Measurements from ENCODE around the gene THEM5.
"Not testable (repeated sequence)": the region's sequence is repeated elsewhere in the genome, so short reads cannot be mapped to it uniquely, and the experiment has no call there.

Gene THEM5

GRCh38 chr1:151853411-151853943 is at the start of gene THEM5:
THEM5 (minus strand) TSS chr1:151853712; CDS start chr1:151853565, 147 bp downstream.
- H3K4me3 ChIP-seq (replicated peaks; ENCODE audit: low read depth, low read length) = no peak within 1 kb of the TSS
- DNase-seq (ENCODE audit: extremely low read depth, low read depth) = no peak
- no peak for TF ChIP-seq CTCF (IDR thresholded peaks at IDR 0.05; ENCODE audit: low read depth, low read length, missing control alignments)

- no peak for DNase-seq (ENCODE audit: extremely low read depth, low read depth)
- no peak overlapping the region for H3K4me3 ChIP-seq (replicated peaks; ENCODE audit: low read depth, low read length)
- TF ChIP-seq CTCF (IDR thresholded peaks at IDR 0.05; ENCODE audit: low read depth, low read length, missing control alignments) = no peak
These were observed 49.3 kb upstream of the THEM5 start for GRCh38 chr1:151902858-151903257.

GRCh38 chr1:151900804-151901203 is 47.3 kb upstream of the THEM5 start:
- not testable (repeated sequence) for H3K4me3 ChIP-seq (replicated peaks; ENCODE audit: low read depth, low read length); DNase-seq (ENCODE audit: extremely low read depth, low read depth)

- no peak overlapping the region for H3K4me3 ChIP-seq (replicated peaks; ENCODE audit: low read depth, low read length)
- no peak for DNase-seq (ENCODE audit: extremely low read depth, low read depth)
- no peak for TF ChIP-seq CTCF (IDR thresholded peaks at IDR 0.05; ENCODE audit: low read depth, low read length, missing control alignments)
These were observed 45.0 kb upstream of the THEM5 start for GRCh38 chr1:151898519-151898991.

GRCh38 chr1:151897991-151898431 is 44.5 kb upstream of the THEM5 start:
- DNase-seq (ENCODE audit: extremely low read depth, low read depth) = no peak
- no peak overlapping the region for H3K4me3 ChIP-seq (replicated peaks; ENCODE audit: low read depth, low read length)
- no peak for TF ChIP-seq CTCF (IDR thresholded peaks at IDR 0.05; ENCODE audit: low read depth, low read length, missing control alignments)

- H3K4me3 ChIP-seq (replicated peaks; ENCODE audit: low read depth, low read length) = no peak overlapping the region
These were observed 39.8 kb upstream of the THEM5 start for GRCh38 chr1:151893176-151893924.

More at GRCh38 chr1:151893176-151893924, 39.8 kb upstream of the THEM5 start:
- no peak for DNase-seq (ENCODE audit: extremely low read depth, low read depth)
- TF ChIP-seq CTCF (IDR thresholded peaks at IDR 0.05; ENCODE audit: low read depth, low read length, missing control alignments) = no peak
